NT2/D1 (cell line): Measurements from ENCODE around the gene NARF.
"Not testable (repeated sequence)": the region's sequence is repeated elsewhere in the genome, so short reads cannot be mapped to it uniquely, and the experiment has no call there.

ENCODE experiments used
- YY1 ChIP-seq: IDR thresholded peaks from 2 replicates; pipeline ENCODE4 v1.6.1; 2011; ENCODE audit not compliant: insufficient read length, insufficient read depth
- ZNF274 ChIP-seq: IDR thresholded peaks from 2 replicates; pipeline ENCODE4 v1.6.1; 2011; ENCODE audit warnings: mild to moderate bottlenecking, low read depth, low read length

DNA sequence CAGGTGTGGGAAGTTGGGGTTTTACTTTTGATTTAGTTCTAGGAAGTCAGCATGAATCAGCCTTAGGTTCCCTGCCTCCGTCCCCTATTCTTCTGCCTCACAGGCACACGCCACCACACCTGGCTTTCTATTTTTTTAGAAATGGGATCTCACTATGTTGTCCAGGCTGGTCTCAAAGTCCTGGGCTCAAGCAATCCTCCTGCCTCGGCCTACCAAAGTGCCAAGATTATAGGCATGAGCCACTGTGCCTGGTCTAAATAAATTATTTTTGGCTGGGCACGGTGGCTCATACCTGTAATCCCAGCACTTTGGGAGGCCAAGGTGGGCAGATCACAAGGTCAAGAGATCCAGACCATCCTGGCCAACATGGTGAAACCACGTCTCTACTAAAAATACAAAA is 53.1 kb downstream of the NARF start:
- TF ChIP-seq YY1, ZNF274: not testable (repeated sequence)
